Measurements from ENCODE around the gene HBZ. TPM values are rescaled to one million over a fixed set of nuclear protein-coding genes. Genes with fewer than 3 reads are reported as not detected.

The HBZ gene
- total RNA-seq, 1 experiment from 2014 or later, result not detected

- H3K9me3 ChIP-seq (ENCODE audit: low read length), result no peaks in the 10 kb centered on the region
- no peak overlapping the region for H3K4me2 ChIP-seq (ENCODE audit: low read depth, low read length, poor library complexity, severe bottlenecking)
- no peak overlapping the region for H3K27ac ChIP-seq (ENCODE audit: low read length)
- H2AFZ ChIP-seq (ENCODE audit: low read length), result no peak overlapping the region
- H3K36me3 ChIP-seq (ENCODE audit: insufficient read depth, low read length), result peaks cover 15% of the 10 kb centered on the region; the same call in 1 of the 2 replicates
- no peak overlapping the region for H3K4me3 ChIP-seq (ENCODE audit: low read length)
- no peak for DNase-seq
- no peaks in the 10 kb centered on the region for H3K79me2 ChIP-seq (ENCODE audit: low read length)
- no peak overlapping the region for H3K9ac ChIP-seq (ENCODE audit: low read length)
- H4K20me1 ChIP-seq (ENCODE audit: insufficient read depth, low read depth, low read length), result no peaks in the 10 kb centered on the region
- H3K4me1 ChIP-seq (ENCODE audit: low read length), result peaks cover 2% of the 10 kb centered on the region; the same call in 1 of the 2 replicates
- no peaks in the 10 kb centered on the region for H3K9me2 ChIP-seq (replicated peaks; ENCODE audit: insufficient read depth, low read length)
- no peaks in the 10 kb centered on the region for H3K27me3 ChIP-seq (ENCODE audit: low read length)
These were observed 32.8 kb downstream of the HBZ start for GRCh38 chr16:185213-185612.

GRCh38 chr16:185691-186090 lies 33.2 kb downstream of the HBZ start:
- Histone ChIP-seq H3K4me2 (ENCODE audit: low read depth, low read length, poor library complexity, severe bottlenecking) (no peak overlapping the region), H3K4me3 (ENCODE audit: low read length) (no peak overlapping the region), H3K9me3 (ENCODE audit: low read length) (no peaks in the 10 kb centered on the region), H3K27me3 (ENCODE audit: low read length) (no peaks in the 10 kb centered on the region), H3K9ac (ENCODE audit: low read length) (no peak overlapping the region), H2AFZ (ENCODE audit: low read length) (no peak overlapping the region), H3K4me1 (ENCODE audit: low read length) (peaks cover 2% of the 10 kb centered on the region; the same call in 1 of the 2 replicates), H3K79me2 (ENCODE audit: low read length) (no peaks in the 10 kb centered on the region), H3K36me3 (ENCODE audit: insufficient read depth, low read length) (peaks cover 15% of the 10 kb centered on the region; the same call in 1 of the 2 replicates), H3K27ac (ENCODE audit: low read length) (no peak overlapping the region), H4K20me1 (ENCODE audit: insufficient read depth, low read depth, low read length) (no peaks in the 10 kb centered on the region), H3K9me2 (replicated peaks; ENCODE audit: insufficient read depth, low read length) (no peaks in the 10 kb centered on the region)
- DNase-seq, result no peak

- Histone ChIP-seq H2AFZ (ENCODE audit: low read length) (no peak overlapping the region), H3K36me3 (ENCODE audit: insufficient read depth, low read length) (peaks cover 25% of the 10 kb centered on the region; the same call in 1 of the 2 replicates), H3K9me3 (ENCODE audit: low read length) (no peaks in the 10 kb centered on the region)
These were observed 34.9 kb downstream of the HBZ start for GRCh38 chr16:187330-187729.

DNA sequence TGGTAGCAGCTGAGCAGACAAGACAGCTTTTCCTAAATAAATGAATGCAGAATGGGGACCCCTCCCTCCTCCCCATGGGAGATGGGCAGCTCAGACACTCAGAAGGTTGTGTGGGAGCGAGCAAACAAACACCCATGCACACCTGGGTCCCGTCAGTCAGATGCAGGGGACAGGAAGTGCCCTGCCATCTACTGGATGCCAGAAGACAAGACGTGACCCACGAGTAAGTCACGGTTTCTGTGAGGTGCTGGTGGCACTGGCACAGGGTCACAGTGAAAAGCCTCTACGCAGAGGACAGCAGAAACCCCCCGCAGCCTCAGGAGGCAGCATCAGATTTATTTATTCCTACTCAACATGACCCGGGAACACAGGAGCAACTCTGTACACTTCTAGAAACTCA lies 36.2 kb downstream of the HBZ start:
- Histone ChIP-seq H3K9me2 (replicated peaks; ENCODE audit: insufficient read depth, low read length) (no peaks in the 10 kb centered on the region), H3K27me3 (ENCODE audit: low read length) (no peaks in the 10 kb centered on the region), H3K9me3 (ENCODE audit: low read length) (no peaks in the 10 kb centered on the region), H3K4me3 (ENCODE audit: low read length) (no peak overlapping the region), H3K79me2 (ENCODE audit: low read length) (no peaks in the 10 kb centered on the region), H3K4me1 (ENCODE audit: low read length) (no peaks in the 10 kb centered on the region), H3K27ac (ENCODE audit: low read length) (no peak overlapping the region), H3K9ac (ENCODE audit: low read length) (no peak overlapping the region), H4K20me1 (ENCODE audit: insufficient read depth, low read depth, low read length) (no peaks in the 10 kb centered on the region), H3K4me2 (ENCODE audit: low read depth, low read length, poor library complexity, severe bottlenecking) (no peak overlapping the region), H3K36me3 (ENCODE audit: insufficient read depth, low read length) (peaks cover 30% of the 10 kb centered on the region; the same call in 1 of the 2 replicates), H2AFZ (ENCODE audit: low read length) (no peak overlapping the region)
- DNase-seq, result peak; percentile 65

More at GRCh38 chr16:187330-187729, 34.9 kb downstream of the HBZ start:
- no peaks in the 10 kb centered on the region for H3K79me2 ChIP-seq (ENCODE audit: low read length)
- no peak overlapping the region for H3K9ac ChIP-seq (ENCODE audit: low read length)
- no peak overlapping the region for H3K27ac ChIP-seq (ENCODE audit: low read length)
- H4K20me1 ChIP-seq (ENCODE audit: insufficient read depth, low read depth, low read length), result no peaks in the 10 kb centered on the region
- H3K4me1 ChIP-seq (ENCODE audit: low read length), result no peaks in the 10 kb centered on the region
- no peak overlapping the region for H3K4me2 ChIP-seq (ENCODE audit: low read depth, low read length, poor library complexity, severe bottlenecking)
- H3K9me2 ChIP-seq (replicated peaks; ENCODE audit: insufficient read depth, low read length), result no peaks in the 10 kb centered on the region
- DNase-seq, result no peak
- H3K4me3 ChIP-seq (ENCODE audit: low read length), result no peak overlapping the region
- H3K27me3 ChIP-seq (ENCODE audit: low read length), result no peaks in the 10 kb centered on the region

- Histone ChIP-seq H3K79me2 (ENCODE audit: low read length) (no peaks in the 10 kb centered on the region), H4K20me1 (ENCODE audit: insufficient read depth, low read depth, low read length) (no peaks in the 10 kb centered on the region), H3K4me2 (ENCODE audit: low read depth, low read length, poor library complexity, severe bottlenecking) (no peak overlapping the region), H3K4me1 (ENCODE audit: low read length) (no peaks in the 10 kb centered on the region), H3K27ac (ENCODE audit: low read length) (no peak overlapping the region), H3K9ac (ENCODE audit: low read length) (no peak overlapping the region), H3K9me2 (replicated peaks; ENCODE audit: insufficient read depth, low read length) (no peaks in the 10 kb centered on the region), H3K27me3 (ENCODE audit: low read length) (no peaks in the 10 kb centered on the region), H3K4me3 (ENCODE audit: low read length) (no peak overlapping the region), H2AFZ (ENCODE audit: low read length) (no peak overlapping the region), H3K9me3 (ENCODE audit: low read length) (no peaks in the 10 kb centered on the region), H3K36me3 (ENCODE audit: insufficient read depth, low read length) (peaks cover 36% of the 10 kb centered on the region; the same call in 1 of the 2 replicates)
- DNase-seq, result no peak
These were observed 37.3 kb downstream of the HBZ start for GRCh38 chr16:189604-190186.

DNA sequence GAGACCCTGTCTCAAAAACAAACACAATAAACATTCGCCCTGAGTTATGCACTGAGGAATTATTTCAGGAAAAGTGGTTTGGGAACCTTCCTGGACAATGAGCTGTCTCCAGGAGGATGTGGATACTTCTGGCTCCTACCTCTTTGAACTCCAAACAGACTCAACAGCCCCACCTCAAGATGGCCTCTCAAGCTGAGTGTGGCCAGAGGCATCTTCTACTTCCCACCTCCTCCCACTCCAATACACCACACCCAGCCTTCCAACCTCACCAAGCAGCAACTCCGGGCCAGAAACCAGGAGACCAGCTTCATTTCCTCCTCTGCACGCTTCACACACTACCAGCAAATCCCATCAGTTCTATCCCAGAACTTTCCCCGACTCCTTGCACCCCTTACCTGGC lies 39.4 kb downstream of the HBZ start:
- Histone ChIP-seq H3K4me3 (ENCODE audit: low read length) (no peak overlapping the region), H3K4me2 (ENCODE audit: low read depth, low read length, poor library complexity, severe bottlenecking) (no peak overlapping the region), H3K79me2 (ENCODE audit: low read length) (no peaks in the 10 kb centered on the region), H2AFZ (ENCODE audit: low read length) (no peak overlapping the region), H3K4me1 (ENCODE audit: low read length) (no peaks in the 10 kb centered on the region), H3K9me2 (replicated peaks; ENCODE audit: insufficient read depth, low read length) (no peaks in the 10 kb centered on the region), H3K36me3 (ENCODE audit: insufficient read depth, low read length) (peaks cover 41% of the 10 kb centered on the region; the same call in 1 of the 2 replicates), H3K27me3 (ENCODE audit: low read length) (no peaks in the 10 kb centered on the region), H3K9ac (ENCODE audit: low read length) (no peak overlapping the region), H3K9me3 (ENCODE audit: low read length) (no peaks in the 10 kb centered on the region), H3K27ac (ENCODE audit: low read length) (no peak overlapping the region), H4K20me1 (ENCODE audit: insufficient read depth, low read depth, low read length) (no peaks in the 10 kb centered on the region)
- no peak for DNase-seq

DNA sequence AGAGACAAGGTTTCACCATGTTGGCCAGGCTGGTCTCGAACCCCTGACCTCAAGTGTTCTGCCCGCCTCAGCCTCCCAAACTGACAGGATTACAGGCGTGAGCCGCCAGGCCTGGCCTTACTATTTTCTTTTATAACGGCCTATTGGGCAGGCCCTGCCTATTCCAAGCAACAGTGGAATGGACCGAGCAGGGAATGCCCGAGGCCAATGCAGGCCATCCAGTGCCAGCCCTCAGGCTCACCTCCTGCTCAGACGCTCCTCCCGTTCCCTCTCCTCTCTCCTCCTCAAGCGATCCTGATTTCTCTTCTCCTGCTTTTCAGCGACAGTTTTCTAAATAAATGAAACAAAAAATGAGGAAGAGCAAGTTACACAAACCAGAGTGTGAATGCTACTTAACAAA lies 40.2 kb downstream of the HBZ start:
- no peaks in the 10 kb centered on the region for H3K9me2 ChIP-seq (replicated peaks; ENCODE audit: insufficient read depth, low read length)
- H4K20me1 ChIP-seq (ENCODE audit: insufficient read depth, low read depth, low read length), result 0 out of 2 replicates have a peak, but pooled peaks cover 3% of the 10 kb centered on the region
- no peaks in the 10 kb centered on the region for H3K4me1 ChIP-seq (ENCODE audit: low read length)
- no peak overlapping the region for H3K9ac ChIP-seq (ENCODE audit: low read length)
- H3K27me3 ChIP-seq (ENCODE audit: low read length), result no peaks in the 10 kb centered on the region
- DNase-seq, result no peak
- H3K9me3 ChIP-seq (ENCODE audit: low read length), result no peaks in the 10 kb centered on the region
- H3K4me3 ChIP-seq (ENCODE audit: low read length), result no peak overlapping the region
- no peak overlapping the region for H3K27ac ChIP-seq (ENCODE audit: low read length)
- H2AFZ ChIP-seq (ENCODE audit: low read length), result no peak overlapping the region
- no peaks in the 10 kb centered on the region for H3K79me2 ChIP-seq (ENCODE audit: low read length)
- peaks cover 43% of the 10 kb centered on the region for H3K36me3 ChIP-seq (ENCODE audit: insufficient read depth, low read length)
- no peak overlapping the region for H3K4me2 ChIP-seq (ENCODE audit: low read depth, low read length, poor library complexity, severe bottlenecking)

GRCh38 chr16:193441-193840 lies 41.0 kb downstream of the HBZ start:
- Histone ChIP-seq H3K27me3 (ENCODE audit: low read length) (no peaks in the 10 kb centered on the region), H3K36me3 (ENCODE audit: insufficient read depth, low read length) (peaks cover 45% of the 10 kb centered on the region), H2AFZ (ENCODE audit: low read length) (no peak overlapping the region), H4K20me1 (ENCODE audit: insufficient read depth, low read depth, low read length) (0 out of 2 replicates have a peak, but pooled peaks cover 4% of the 10 kb centered on the region), H3K27ac (ENCODE audit: low read length) (no peak overlapping the region), H3K9ac (ENCODE audit: low read length) (no peak overlapping the region), H3K4me1 (ENCODE audit: low read length) (no peaks in the 10 kb centered on the region), H3K9me2 (replicated peaks; ENCODE audit: insufficient read depth, low read length) (no peaks in the 10 kb centered on the region), H3K79me2 (ENCODE audit: low read length) (no peaks in the 10 kb centered on the region), H3K9me3 (ENCODE audit: low read length) (no peaks in the 10 kb centered on the region), H3K4me3 (ENCODE audit: low read length) (no peak overlapping the region), H3K4me2 (ENCODE audit: low read depth, low read length, poor library complexity, severe bottlenecking) (no peak overlapping the region)
- DNase-seq, result no peak
